Measurements from ENCODE around the gene CTNND1. TPM values are rescaled to one million over a fixed set of nuclear protein-coding genes. Genes with fewer than 3 reads are reported as not detected.

The CTNND1 gene
- total RNA-seq, 4 donors from 2014 or later = 87.6 to 123 (median 93.8) TPM

- ATAC-seq = no peak
- Histone ChIP-seq H3K36me3 (peaks cover 16 to 86% of the 10 kb centered on the region in 2 donors), H3K27me3 (no peaks in the 10 kb centered on the region), H3K4me3 (no peak overlapping the region), H3K4me1 (no peaks in the 10 kb centered on the region), H3K9me3 (no peaks in the 10 kb centered on the region), H3K27ac (no peak overlapping the region)
- WGBS, 2 donors (ENCODE audit: low coverage in 1 of 2) = 55 to 75% methylated on average over 2 of the region's 2 CpGs
- TF ChIP-seq CTCF (IDR thresholded peaks at IDR 0.05) = no peak
- no peak for TF ChIP-seq EP300 (IDR thresholded peaks at IDR 0.05)
- TF ChIP-seq POLR2A (IDR thresholded peaks at IDR 0.05) = no peak
- no peak for TF ChIP-seq POLR2AphosphoS5 (IDR thresholded peaks at IDR 0.05)
Measured at GRCh38 chr11:57815476-57815875, 53.9 kb downstream of the CTNND1 start.

DNA sequence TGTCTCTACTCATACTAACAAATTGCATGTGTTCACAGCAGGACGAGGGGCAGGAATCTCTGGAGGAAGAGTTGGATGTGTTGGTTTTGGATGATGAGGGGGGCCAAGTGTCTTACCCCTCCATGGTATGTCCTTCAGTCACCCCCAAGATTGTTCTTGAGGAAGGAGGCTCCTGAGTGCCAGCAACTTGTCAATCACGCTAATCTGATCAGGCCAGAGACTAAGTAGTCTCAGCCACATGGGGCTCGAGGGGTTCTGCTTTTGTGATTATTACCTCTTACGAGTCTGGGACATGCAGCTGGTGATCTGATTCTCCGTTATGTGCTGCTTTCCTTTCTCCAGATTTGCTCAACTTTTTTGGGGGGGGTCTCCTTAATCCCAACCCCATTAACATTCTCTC, 54.3 kb downstream of the CTNND1 start:
- Histone ChIP-seq H3K9me3 (no peaks in the 10 kb centered on the region), H3K4me3 (no peak overlapping the region), H3K36me3 (peaks cover 16 to 82% of the 10 kb centered on the region in 2 donors), H3K4me1 (no peaks in the 10 kb centered on the region), H3K27me3 (no peaks in the 10 kb centered on the region), H3K27ac (no peak overlapping the region)
- 88% methylated on average over 5 of the region's 5 CpGs; no CpG with 5 or more reads in 1 of the 2 donors for WGBS, 2 donors (ENCODE audit: low coverage in 1 of 2)
- TF ChIP-seq POLR2A (IDR thresholded peaks at IDR 0.05) (no peak), EP300 (IDR thresholded peaks at IDR 0.05) (no peak), POLR2AphosphoS5 (IDR thresholded peaks at IDR 0.05) (no peak), CTCF (IDR thresholded peaks at IDR 0.05) (no peak)
- ATAC-seq = no peak

DNA sequence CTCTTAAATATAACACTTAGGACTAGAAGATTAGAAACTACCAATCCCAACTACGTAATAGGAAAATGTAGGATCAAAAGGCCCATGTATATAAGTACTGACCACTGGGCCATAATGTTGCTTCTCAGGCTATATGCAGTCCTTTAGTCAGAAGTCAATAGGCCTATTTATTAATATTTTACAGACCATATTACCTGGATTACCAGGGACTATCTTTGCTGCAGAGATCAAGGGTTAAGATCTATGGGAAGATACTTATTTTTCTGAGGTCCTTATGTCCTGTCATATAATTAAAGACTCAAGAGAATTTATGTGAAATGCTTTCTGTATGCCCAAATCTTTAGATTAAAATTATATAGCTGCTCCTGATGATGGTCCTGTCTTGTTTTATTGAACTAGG, 57.2 kb downstream of the CTNND1 start:
- Histone ChIP-seq H3K4me1 (no peaks in the 10 kb centered on the region), H3K36me3 (peaks cover 16 to 53% of the 10 kb centered on the region in 2 donors), H3K27ac (no peak overlapping the region), H3K9me3 (no peaks in the 10 kb centered on the region), H3K4me3 (no peak overlapping the region), H3K27me3 (no peaks in the 10 kb centered on the region)
- no peak for ATAC-seq
- WGBS, 2 donors (ENCODE audit: low coverage in 1 of 2) = 93 to 100% methylated on average over 1 of the region's 1 CpG
- TF ChIP-seq POLR2AphosphoS5 (IDR thresholded peaks at IDR 0.05) (no peak), POLR2A (IDR thresholded peaks at IDR 0.05) (no peak), CTCF (IDR thresholded peaks at IDR 0.05) (no peak), EP300 (IDR thresholded peaks at IDR 0.05) (no peak)

DNA sequence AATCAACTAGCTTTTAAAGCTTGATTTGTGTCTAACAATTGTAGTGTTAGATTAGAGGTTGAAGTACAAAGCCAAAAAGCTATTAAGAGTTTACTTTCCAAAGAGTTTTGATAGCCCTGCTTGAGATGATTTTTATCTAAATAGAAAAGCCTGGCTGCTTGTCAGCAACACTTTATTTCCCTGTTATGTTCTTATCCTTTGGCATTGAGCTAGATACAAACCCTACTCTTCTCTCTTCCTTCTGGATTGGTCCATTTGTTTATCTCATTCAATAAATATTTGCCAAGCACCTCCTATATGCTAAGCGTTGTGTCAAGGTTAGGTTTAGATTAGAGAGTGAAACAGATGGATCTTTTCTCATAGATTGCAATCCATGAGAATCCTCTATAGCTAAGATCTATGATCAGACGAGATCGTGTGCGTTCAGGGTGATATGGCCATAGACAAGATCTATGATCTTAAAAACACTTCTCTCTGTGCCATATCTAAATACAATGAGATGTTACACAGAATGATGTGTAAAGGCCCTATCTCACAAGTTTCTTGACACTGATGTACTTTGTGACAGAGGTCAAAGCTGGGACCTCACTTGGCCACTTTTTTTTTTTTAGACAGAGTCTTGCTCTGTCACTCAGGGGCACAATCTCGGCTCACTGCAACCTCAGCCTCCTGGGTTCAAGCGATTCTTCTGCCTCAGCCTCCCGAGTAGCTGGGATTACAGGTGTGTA, 57.8 kb downstream of the CTNND1 start:
- Histone ChIP-seq H3K4me1 (no peaks in the 10 kb centered on the region), H3K9me3 (no peaks in the 10 kb centered on the region), H3K27ac (no peak overlapping the region), H3K4me3 (no peak overlapping the region), H3K36me3 (peaks cover 16 to 47% of the 10 kb centered on the region in 2 donors), H3K27me3 (no peaks in the 10 kb centered on the region)
- TF ChIP-seq POLR2A (IDR thresholded peaks at IDR 0.05) (no peak), POLR2AphosphoS5 (IDR thresholded peaks at IDR 0.05) (no peak), EP300 (IDR thresholded peaks at IDR 0.05) (no peak), CTCF (IDR thresholded peaks at IDR 0.05) (no peak)
- no peak for ATAC-seq
- 55 to 78% methylated on average over 4 to 7 of the region's 7 CpGs for WGBS, 2 donors (ENCODE audit: low coverage in 1 of 2)

GRCh38 chr11:57823859-57824258, 62.3 kb downstream of the CTNND1 start:
- no peak for ATAC-seq
- TF ChIP-seq POLR2AphosphoS5 (IDR thresholded peaks at IDR 0.05) (no peak), POLR2A (IDR thresholded peaks at IDR 0.05) (no peak), CTCF (IDR thresholded peaks at IDR 0.05) (no peak), EP300 (IDR thresholded peaks at IDR 0.05) (no peak)

More at GRCh38 chr11:57823859-57824258, 62.3 kb downstream of the CTNND1 start:
- H3K27me3 ChIP-seq = no peaks in the 10 kb centered on the region
- no peaks in the 10 kb centered on the region for H3K4me1 ChIP-seq
- no peak overlapping the region for H3K27ac ChIP-seq
- H3K36me3 ChIP-seq = peaks cover 0 to 2% of the 10 kb centered on the region in 2 donors
- no peak overlapping the region for H3K4me3 ChIP-seq
- 80 to 94% methylated on average over 1 of the region's 1 CpG for WGBS, 2 donors (ENCODE audit: low coverage in 1 of 2)
- H3K9me3 ChIP-seq = no peaks in the 10 kb centered on the region

Data from gastroesophageal sphincter (tissue), 4 donors.